BLaER1 treated with 17β-estradiol and CSF1 and Interleukin-3, amounts not matched to agents 10 nM and 100 nM (cell line): ENCODE data around the gene AGRN.

Experiments used
- H3K27ac ChIP-seq, 11 experiments: shearing (Covaris generic); formaldehyde crosslinking; 2 replicates each; pipeline ENCODE4 v1.8.1; 2022
- H3K27me3 ChIP-seq, 11 experiments: shearing (Covaris generic); formaldehyde crosslinking; 2 replicates each; pipeline ENCODE4 v1.8.1; 2022
- H3K36me3 ChIP-seq, 11 experiments: shearing (Covaris generic); formaldehyde crosslinking; 2 replicates each; pipeline ENCODE4 v1.8.1; 2022
- H3K4me1 ChIP-seq, 10 experiments: shearing (Covaris generic); formaldehyde crosslinking; 2 replicates each; pipeline ENCODE4 v1.8.1; 2022
- H3K4me2 ChIP-seq, 11 experiments: shearing (Covaris generic); formaldehyde crosslinking; 2 replicates each; pipeline ENCODE4 v1.8.1; 2022
- H3K4me3 ChIP-seq, 10 experiments: shearing (Covaris generic); formaldehyde crosslinking; 2 replicates each; pipeline ENCODE4 v1.8.1; 2022
- H3K9ac ChIP-seq, 11 experiments: shearing (Covaris generic); formaldehyde crosslinking; 2 replicates each; pipeline ENCODE4 v1.8.1; 2022
- H3K9me3 ChIP-seq, 11 experiments: shearing (Covaris generic); formaldehyde crosslinking; replicated peaks in 1 of 11; 2 replicates each; pipeline ENCODE4 v1.8.1; 2022
- H4K20me1 ChIP-seq, 11 experiments: shearing (Covaris generic); formaldehyde crosslinking; 2 replicates each; pipeline ENCODE4 v1.8.1; 2022
- Cebpa-rat ChIP-seq, 11 experiments: shearing (Covaris generic); IDR thresholded peaks; 2 replicates each; pipeline ENCODE4 v1.8.1; 2022

The AGRN gene

DNA sequence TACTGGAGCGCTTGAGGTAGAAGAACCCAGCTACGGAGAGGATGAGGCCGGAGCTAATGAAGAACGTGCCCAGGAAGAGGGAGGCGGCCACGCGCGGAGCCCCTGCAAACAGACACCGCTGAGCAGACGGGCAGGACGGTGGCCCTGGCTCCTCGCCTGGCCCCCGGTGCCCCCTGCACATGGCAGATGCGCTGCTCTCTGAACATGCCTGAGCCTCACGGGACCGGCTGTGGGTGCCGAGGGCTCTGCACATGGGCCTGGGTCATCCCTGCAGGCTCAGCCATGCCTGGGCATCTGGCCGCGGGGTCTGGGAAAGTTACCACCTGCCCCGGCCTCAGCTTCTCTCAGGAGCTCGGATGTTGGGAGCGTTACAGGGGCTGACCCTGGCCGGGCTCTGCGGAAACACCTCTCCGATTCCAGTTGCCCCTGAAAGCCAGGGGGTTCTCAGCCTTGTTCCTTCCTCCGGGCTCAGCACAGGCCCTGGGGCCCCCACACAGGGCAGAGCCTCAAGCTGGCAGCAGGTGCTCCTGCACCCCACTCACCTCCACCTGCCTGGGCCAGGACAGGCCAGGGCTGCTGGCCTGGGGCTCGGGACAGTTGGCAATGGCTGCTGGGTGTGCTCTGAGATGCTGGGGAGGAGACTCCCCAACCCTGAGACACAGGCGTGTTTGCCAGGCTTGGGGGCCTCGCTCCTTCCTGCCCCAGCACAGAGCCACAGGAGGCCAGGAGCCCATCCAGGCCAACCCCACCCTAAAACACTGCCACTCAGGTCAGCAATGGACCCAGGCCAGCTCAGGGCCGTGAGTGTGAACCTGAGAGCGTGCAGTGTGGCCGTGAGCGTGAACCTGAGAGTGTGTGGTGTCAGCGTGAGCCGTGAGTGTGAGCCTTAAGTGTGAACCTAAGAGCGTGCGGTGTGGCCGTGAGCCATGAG is 66.3 kb downstream of the AGRN start:
- Histone ChIP-seq H3K27me3 (peaks cover 0 to 23% (median 0%) of the 10 kb centered on the region in 11 experiments; a peak in 5 of 22 replicates), H3K4me2 (peak overlapping the region; percentile 30 to 95 (median 79); a peak in 21 of 22 replicates), H3K9ac (peak overlapping the region in 7 of 11 experiments; percentile 1 to 67 (median 62); a peak in 10 of 22 replicates), H4K20me1 (peaks cover 0 to 90% (median 29%) of the 10 kb centered on the region in 11 experiments; a peak in 18 of 22 replicates), H3K9me3 (no peaks in the 10 kb centered on the region), H3K4me3 (peak overlapping the region in 3 of 10 experiments; percentile 21 to 42 (median 37); a peak in 5 of 20 replicates), H3K4me1 (peaks cover 49 to 98% (median 83%) of the 10 kb centered on the region in 10 experiments), H3K27ac (peak overlapping the region in 7 of 11 experiments; percentile 26 to 68 (median 56); a peak in 12 of 22 replicates), H3K36me3 (peaks cover 0 to 16% (median 0%) of the 10 kb centered on the region in 11 experiments; a peak in 4 of 22 replicates)
- no peak for TF ChIP-seq Cebpa-rat (IDR thresholded peaks at IDR 0.05)

DNA sequence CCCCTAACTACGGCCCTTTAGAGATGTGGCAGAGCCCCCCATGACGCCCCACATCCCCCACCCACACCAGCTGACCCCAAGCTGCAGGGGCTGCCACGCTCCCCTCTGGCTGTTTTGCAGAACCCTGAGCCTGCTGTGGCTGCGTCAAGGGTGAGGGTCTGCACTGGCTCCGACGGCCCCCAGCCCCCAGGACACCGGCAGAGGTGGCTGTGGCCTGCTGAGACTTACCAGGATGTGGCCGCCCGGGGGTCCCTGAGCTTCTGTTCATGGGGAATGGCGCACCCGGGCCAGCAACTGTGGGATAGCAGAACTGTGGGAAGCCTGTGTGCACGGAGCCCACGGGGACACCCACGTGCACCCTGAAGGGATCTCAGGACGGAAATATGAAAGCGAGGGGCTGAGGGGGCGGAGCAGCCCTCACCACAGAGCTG is 67.0 kb downstream of the AGRN start:
- H4K20me1 ChIP-seq, result peaks cover 0 to 86% (median 31%) of the 10 kb centered on the region in 11 experiments; a peak in 18 of 22 replicates
- H3K36me3 ChIP-seq, result peaks cover 0 to 16% (median 0%) of the 10 kb centered on the region in 11 experiments; a peak in 4 of 22 replicates
- H3K9ac ChIP-seq, result peak overlapping the region in 4 of 11 experiments; percentile 62 to 67 (median 63); a peak in 8 of 22 replicates
- peaks cover 45 to 95% (median 81%) of the 10 kb centered on the region in 10 experiments for H3K4me1 ChIP-seq
- no peak for TF ChIP-seq Cebpa-rat (IDR thresholded peaks at IDR 0.05)
- peak overlapping the region; percentile 31 to 95 (median 79) for H3K4me2 ChIP-seq
- peak overlapping the region in 4 of 11 experiments; percentile 56 to 68 (median 61); a peak in 8 of 22 replicates for H3K27ac ChIP-seq
- H3K9me3 ChIP-seq, result no peaks in the 10 kb centered on the region
- H3K4me3 ChIP-seq, result peak overlapping the region in 3 of 10 experiments; percentile 0 to 42 (median 21); a peak in 2 of 20 replicates
- H3K27me3 ChIP-seq, result peaks cover 0 to 23% (median 0%) of the 10 kb centered on the region in 11 experiments; a peak in 5 of 22 replicates

DNA sequence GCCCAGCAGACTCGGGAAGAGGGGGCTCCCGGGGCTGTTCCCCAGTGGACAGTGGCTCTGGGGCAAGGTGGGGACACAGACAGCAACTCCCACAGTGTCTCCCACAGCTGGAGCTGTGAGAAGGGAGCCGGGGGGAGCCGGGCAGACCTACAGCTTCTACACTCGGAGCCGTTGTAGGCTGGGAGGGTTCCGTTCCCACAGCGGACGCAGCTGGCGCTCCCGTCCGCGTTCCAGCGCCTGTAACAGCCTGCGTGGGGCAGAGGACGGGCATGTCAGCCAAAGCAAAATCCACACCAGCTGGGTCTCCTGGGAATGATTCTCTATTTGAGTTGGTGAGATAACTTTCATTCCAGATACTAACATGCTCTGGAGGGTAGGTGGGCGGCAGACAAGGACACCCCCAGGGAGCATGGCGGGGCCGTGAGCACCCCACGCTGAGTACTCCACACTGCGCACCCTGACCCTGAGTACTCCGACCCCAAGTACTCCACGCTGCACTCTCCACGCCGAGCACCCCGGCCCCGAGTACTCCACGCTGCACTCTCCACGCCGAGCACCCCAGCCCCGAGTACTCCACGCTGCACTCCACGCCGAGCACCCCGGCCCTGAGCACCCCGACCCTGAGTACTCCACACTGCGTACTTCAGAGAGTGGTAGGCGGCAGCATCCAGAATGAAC is 67.6 kb downstream of the AGRN start:
- Histone ChIP-seq H3K4me1 (peaks cover 41 to 95% (median 81%) of the 10 kb centered on the region in 10 experiments), H3K9me3 (no peaks in the 10 kb centered on the region), H3K27me3 (peaks cover 0 to 23% (median 0%) of the 10 kb centered on the region in 11 experiments; a peak in 5 of 22 replicates), H3K4me2 (peak overlapping the region; percentile 31 to 95 (median 79)), H3K4me3 (peak overlapping the region in 2 of 10 experiments; percentile 0 to 42; a peak in 3 of 20 replicates), H4K20me1 (peaks cover 0 to 86% (median 34%) of the 10 kb centered on the region in 11 experiments; a peak in 18 of 22 replicates), H3K9ac (peak overlapping the region in 5 of 11 experiments; percentile 9 to 67 (median 62); a peak in 8 of 22 replicates), H3K27ac (peak overlapping the region in 4 of 11 experiments; percentile 56 to 68 (median 61); a peak in 8 of 22 replicates), H3K36me3 (peaks cover 0 to 12% (median 0%) of the 10 kb centered on the region in 11 experiments; a peak in 4 of 22 replicates)
- no peak for TF ChIP-seq Cebpa-rat (IDR thresholded peaks at IDR 0.05)

DNA sequence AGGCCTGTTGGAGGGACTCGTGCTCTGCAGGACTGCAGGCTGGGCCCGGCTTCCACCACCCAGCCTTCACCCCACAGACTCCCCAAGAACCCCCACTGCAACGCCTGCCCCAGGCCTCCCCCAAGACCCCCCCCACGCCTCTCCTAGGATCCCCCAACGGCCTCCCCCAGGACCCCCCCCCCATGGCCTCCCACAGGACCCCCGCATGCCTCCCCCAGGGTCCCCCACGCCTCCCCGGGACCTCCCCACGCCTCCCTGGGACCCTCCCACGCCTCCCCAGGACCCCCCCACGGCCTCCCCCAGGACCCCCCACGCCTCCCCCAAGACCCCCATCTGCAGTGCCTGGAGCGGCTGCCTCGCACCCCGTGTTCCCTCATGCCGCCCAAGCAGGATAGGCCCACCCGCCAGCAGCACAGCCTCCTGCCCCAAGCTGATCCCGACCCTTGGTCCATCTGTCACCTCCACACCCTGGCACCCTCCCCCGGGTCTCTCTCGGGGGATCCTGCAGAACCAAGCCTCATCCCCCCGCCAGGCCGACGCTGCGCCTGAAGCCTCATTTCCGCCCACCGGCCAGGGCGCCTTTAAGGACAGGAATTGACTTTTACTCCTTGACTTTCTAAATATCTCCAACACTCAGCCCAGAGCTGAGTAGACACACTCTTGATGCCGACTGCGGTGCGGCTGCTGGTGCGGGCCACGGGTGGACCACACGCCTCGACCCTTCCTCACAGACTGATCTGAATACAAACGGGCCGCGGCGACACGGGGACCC is 68.3 kb downstream of the AGRN start:
- Histone ChIP-seq H3K4me1 (peaks cover 47 to 95% (median 81%) of the 10 kb centered on the region in 10 experiments), H3K9me3 (no peaks in the 10 kb centered on the region), H3K27me3 (peaks cover 0 to 23% (median 0%) of the 10 kb centered on the region in 11 experiments; a peak in 5 of 22 replicates), H3K4me2 (peak overlapping the region in 9 of 11 experiments; percentile 85 to 96 (median 93); a peak in 17 of 22 replicates), H3K36me3 (peaks cover 0 to 7% (median 0%) of the 10 kb centered on the region in 11 experiments; a peak in 2 of 22 replicates), H3K4me3 (no peak overlapping the region), H3K9ac (peak overlapping the region in 4 of 11 experiments; percentile 39 to 67 (median 64); a peak in 3 of 22 replicates), H3K27ac (peak overlapping the region in 4 of 11 experiments; percentile 56 to 68 (median 61); a peak in 4 of 22 replicates), H4K20me1 (peaks cover 0 to 86% (median 39%) of the 10 kb centered on the region in 11 experiments; a peak in 18 of 22 replicates)
- TF ChIP-seq Cebpa-rat (IDR thresholded peaks at IDR 0.05), result no peak

DNA sequence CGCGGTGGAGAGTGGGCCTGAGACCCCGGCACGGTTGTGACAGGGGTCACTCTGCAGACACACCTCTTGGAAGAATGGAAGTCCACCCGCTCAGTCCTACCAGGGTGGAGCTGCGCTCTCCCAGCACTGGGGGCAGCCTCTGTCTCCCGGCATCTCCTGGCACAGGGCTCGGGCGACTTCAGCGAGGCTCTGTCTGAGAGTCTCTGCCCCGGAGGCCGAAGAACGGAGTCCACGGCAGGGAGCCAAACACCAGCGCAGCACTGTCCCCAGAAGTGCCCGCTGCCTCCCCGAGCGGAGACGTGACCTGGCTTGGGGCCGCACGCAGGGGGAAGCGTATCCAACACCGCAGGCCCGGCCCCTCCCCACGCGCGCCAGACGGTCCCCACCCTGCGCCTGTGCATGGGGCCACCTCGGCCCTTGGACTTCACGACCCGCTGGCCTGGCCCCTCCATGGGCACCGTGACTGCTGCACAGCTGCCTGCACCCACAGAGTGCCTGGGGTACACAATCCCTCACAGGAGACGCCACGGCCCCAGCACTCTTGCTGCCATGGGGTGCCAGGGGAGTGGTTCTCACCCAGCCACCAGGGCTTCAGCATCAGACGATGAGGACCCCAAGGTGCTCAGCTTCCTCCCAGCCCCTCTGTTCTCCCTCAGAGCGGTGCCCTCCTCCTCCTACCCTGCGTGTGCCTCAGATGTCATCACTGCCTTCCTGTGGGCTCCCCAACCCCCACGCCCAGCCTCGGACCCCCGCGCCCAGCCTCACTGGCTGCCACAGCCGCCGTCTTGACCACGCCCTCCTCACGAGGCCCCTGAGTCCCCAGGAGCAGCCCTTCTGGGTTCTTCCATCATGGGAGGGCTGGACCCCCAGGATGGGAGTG is 69.1 kb downstream of the AGRN start:
- peaks cover 0 to 87% (median 46%) of the 10 kb centered on the region in 11 experiments; a peak in 18 of 22 replicates for H4K20me1 ChIP-seq
- H3K36me3 ChIP-seq, result peaks cover 0 to under 1% (median 0%) of the 10 kb centered on the region in 11 experiments; a peak in 1 of 22 replicates
- H3K4me3 ChIP-seq, result peak overlapping the region in 2 of 10 experiments; percentile 22 to 47; a peak in 3 of 20 replicates
- no peaks in the 10 kb centered on the region for H3K9me3 ChIP-seq
- peak overlapping the region in 3 of 11 experiments; percentile 17 to 60 (median 54); a peak in 3 of 22 replicates for H3K27ac ChIP-seq
- H3K4me2 ChIP-seq, result peak overlapping the region in 10 of 11 experiments; percentile 59 to 96 (median 87); a peak in 19 of 22 replicates
- TF ChIP-seq Cebpa-rat (IDR thresholded peaks at IDR 0.05), result no peak
- H3K9ac ChIP-seq, result peak overlapping the region in 5 of 11 experiments; percentile 30 to 65 (median 54); a peak in 8 of 22 replicates
- peaks cover 0 to 23% (median 0%) of the 10 kb centered on the region in 11 experiments; a peak in 5 of 22 replicates for H3K27me3 ChIP-seq
- H3K4me1 ChIP-seq, result peaks cover 50 to 95% (median 88%) of the 10 kb centered on the region in 10 experiments

DNA sequence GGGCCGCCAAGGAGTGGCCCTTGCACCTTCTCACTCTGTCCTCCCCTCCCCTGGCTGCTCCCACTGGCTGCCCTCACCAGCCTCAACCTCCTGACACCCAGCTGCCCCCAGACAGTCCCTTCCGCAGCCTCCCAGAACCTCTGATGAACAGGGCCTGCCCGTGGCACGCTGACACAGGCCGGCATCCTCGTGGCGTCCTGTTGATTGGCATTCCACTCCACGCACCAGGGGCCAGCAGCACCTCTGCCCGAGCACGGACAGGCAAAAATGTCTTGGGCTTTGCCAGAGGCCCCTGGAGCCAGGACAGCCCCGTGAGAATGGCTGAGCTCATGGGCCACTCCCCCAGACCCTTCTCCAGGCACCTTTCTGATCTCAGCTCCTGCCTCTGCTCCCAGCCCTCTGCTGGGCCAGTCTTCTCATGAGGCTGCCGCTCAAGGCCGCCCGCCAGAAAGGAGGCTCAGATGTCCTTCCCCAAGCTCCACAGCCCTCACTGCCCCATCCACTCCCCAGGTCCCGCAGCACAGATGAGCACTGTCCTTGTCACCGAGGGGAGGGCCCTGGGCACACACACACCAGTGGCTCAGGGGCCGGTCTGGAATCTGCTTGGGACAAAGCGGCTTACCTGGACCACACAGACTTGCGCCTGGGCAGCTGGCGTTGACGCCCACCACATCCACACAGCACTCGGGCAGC is 70.0 kb downstream of the AGRN start:
- Histone ChIP-seq H3K9ac (peak overlapping the region in 9 of 11 experiments; percentile 18 to 65 (median 36); a peak in 13 of 22 replicates), H3K4me1 (peaks cover 50 to 91% (median 88%) of the 10 kb centered on the region in 10 experiments), H3K4me3 (peak overlapping the region in 3 of 10 experiments; percentile 22 to 47 (median 26); a peak in 3 of 20 replicates), H3K4me2 (peak overlapping the region; percentile 59 to 96 (median 86)), H3K27me3 (peaks cover 0 to 23% (median 0%) of the 10 kb centered on the region in 11 experiments; a peak in 5 of 22 replicates), H4K20me1 (peaks cover 0 to 85% (median 49%) of the 10 kb centered on the region in 11 experiments; a peak in 18 of 22 replicates), H3K9me3 (no peaks in the 10 kb centered on the region), H3K36me3 (no peaks in the 10 kb centered on the region), H3K27ac (peak overlapping the region in 4 of 11 experiments; percentile 34 to 60 (median 47); a peak in 8 of 22 replicates)
- no peak for TF ChIP-seq Cebpa-rat (IDR thresholded peaks at IDR 0.05)
